Esophagus (tissue), 2 donors: ENCODE data around the gene CDHR4. TPM values are rescaled to one million over a fixed set of nuclear protein-coding genes. Genes with fewer than 3 reads are reported as not detected.

Experiments used
- H3K27ac ChIP-seq, 2 donors: one replicate each; pipeline ENCODE4 v1.5.1; 2013; ENCODE audit warnings: low read depth in 2 of 2, mild to moderate bottlenecking in 2 of 2, inconsistent platforms in 1 of 2, low read length in 1 of 2, moderate library complexity in 1 of 2
- H3K27me3 ChIP-seq, 2 donors: one replicate each; pipeline ENCODE4 v1.6.1; 2013; ENCODE audit warnings: low read length in 2 of 2, control low read depth in 1 of 2, mild to moderate bottlenecking in 1 of 2; ENCODE audit not compliant: insufficient read depth in 2 of 2, control insufficient read depth in 1 of 2
- H3K36me3 ChIP-seq, 2 donors: one replicate each; pipeline ENCODE4 v1.6.1; 2013; ENCODE audit warnings: low read length in 1 of 2; ENCODE audit not compliant: control insufficient read depth in 2 of 2, insufficient read depth in 2 of 2
- H3K4me1 ChIP-seq, 2 donors: one replicate each; pipeline ENCODE4 v1.6.1; 2013; ENCODE audit warnings: low read length in 1 of 2; ENCODE audit not compliant: control insufficient read depth in 2 of 2, insufficient read depth in 2 of 2
- H3K4me3 ChIP-seq, 2 donors: one replicate each; pipeline ENCODE4 v1.5.1; 2013; ENCODE audit warnings: low read length in 2 of 2, mild to moderate bottlenecking in 2 of 2, low read depth in 1 of 2, moderate library complexity in 1 of 2
- H3K9me3 ChIP-seq, 2 donors: one replicate each; pipeline ENCODE4 v1.6.1; 2013; ENCODE audit warnings: mild to moderate bottlenecking in 2 of 2, low read depth in 1 of 2, low read length in 1 of 2, moderate library complexity in 1 of 2; ENCODE audit not compliant: control insufficient read depth in 2 of 2, insufficient read depth in 1 of 2
- WGBS, 2 donors: extraction: QIAGEN DNeasy Blood & Tissue Kit; methylation state at CpG; one replicate each; pipeline ENCODE4 v1.1.7; 2013; 5-methylcytosine and 5-hydroxymethylcytosine counted together
- polyA plus RNA-seq, 2 donors: library from polyadenylated mRNA; stranded (reverse); fragments of 200-250 nt; gene quantifications; one replicate each; pipeline ENCODE4 v1.2.3, GENCODE V29; 2013
- donor health status: healthy with polysubstance abuse.
- donor health status: Bipolar disorder and iron deficiency.

Gene CDHR4
- polyA plus RNA-seq, result under 1 TPM in 1 of 2 donors, not detected in 1; 0.04 TPM

GRCh38 chr3:49799761-49800160 is at the start of gene CDHR4:
TSS of gene CDHR4 (minus strand) at chr3:49799873. CDS start at chr3:49799812, 61 bp downstream.
- H3K4me3 ChIP-seq, result no peak within 1 kb of the TSS
- H3K9me3 ChIP-seq, result no peaks in the 10 kb centered on the region
- no peak within 1 kb of the TSS for H3K27ac ChIP-seq
- whole genome bisulfite sequencing, 2 donors, result 49 to 61% methylated on average over 4 of the region's 4 CpGs
- H3K36me3 ChIP-seq, result peaks cover 0 to 4% of the 10 kb centered on the region in 2 donors
- no peaks in the 10 kb centered on the region for H3K27me3 ChIP-seq
- H3K4me1 ChIP-seq, result peaks cover 4 to 17% of the 10 kb centered on the region in 2 donors

GRCh38 chr3:49845694-49846093 is 46.0 kb upstream of the CDHR4 start:
- WGBS, 2 donors, result 73 to 92% methylated on average over 3 of the region's 3 CpGs
- Histone ChIP-seq H3K27ac (no peak overlapping the region), H3K36me3 (peaks cover 0 to 4% of the 10 kb centered on the region in 2 donors), H3K27me3 (no peaks in the 10 kb centered on the region), H3K9me3 (no peaks in the 10 kb centered on the region), H3K4me3 (no peak overlapping the region), H3K4me1 (no peaks in the 10 kb centered on the region)

- no peak overlapping the region for H3K27ac ChIP-seq
- no peaks in the 10 kb centered on the region for H3K27me3 ChIP-seq
- peaks cover 0 to 4% of the 10 kb centered on the region in 2 donors for H3K36me3 ChIP-seq
- WGBS, 2 donors, result 82 to 92% methylated on average over 5 of the region's 5 CpGs
- H3K4me3 ChIP-seq, result no peak overlapping the region
- no peaks in the 10 kb centered on the region for H3K9me3 ChIP-seq
- H3K4me1 ChIP-seq, result no peaks in the 10 kb centered on the region
These were observed 45.0 kb upstream of the CDHR4 start for GRCh38 chr3:49844464-49845183.

GRCh38 chr3:49842843-49843517 is 43.3 kb upstream of the CDHR4 start:
- Histone ChIP-seq H3K36me3 (peaks cover 0 to 4% of the 10 kb centered on the region in 2 donors), H3K27me3 (no peaks in the 10 kb centered on the region), H3K4me1 (peaks cover 0 to 3% of the 10 kb centered on the region in 2 donors), H3K4me3 (no peak overlapping the region), H3K27ac (no peak overlapping the region), H3K9me3 (no peaks in the 10 kb centered on the region)
- WGBS, 2 donors, result 95% methylated on average over 3 of the region's 3 CpGs

- H3K9me3 ChIP-seq, result no peaks in the 10 kb centered on the region
- WGBS, 2 donors, result 84 to 88% methylated on average over 7 of the region's 7 CpGs
These were observed 42.1 kb upstream of the CDHR4 start for GRCh38 chr3:49841806-49842205.

GRCh38 chr3:49841126-49841696 is 41.5 kb upstream of the CDHR4 start:
- Histone ChIP-seq H3K27me3 (no peaks in the 10 kb centered on the region), H3K4me1 (peaks cover 0 to 3% of the 10 kb centered on the region in 2 donors), H3K9me3 (no peaks in the 10 kb centered on the region), H3K36me3 (peaks cover 0 to 4% of the 10 kb centered on the region in 2 donors), H3K4me3 (no peak overlapping the region), H3K27ac (no peak overlapping the region)

More at GRCh38 chr3:49841806-49842205, 42.1 kb upstream of the CDHR4 start:
- Histone ChIP-seq H3K36me3 (peaks cover 0 to 4% of the 10 kb centered on the region in 2 donors), H3K4me3 (no peak overlapping the region), H3K27ac (no peak overlapping the region), H3K4me1 (peaks cover 0 to 3% of the 10 kb centered on the region in 2 donors), H3K27me3 (no peaks in the 10 kb centered on the region)

- Histone ChIP-seq H3K36me3 (peaks cover 0 to 4% of the 10 kb centered on the region in 2 donors), H3K9me3 (no peaks in the 10 kb centered on the region), H3K27me3 (no peaks in the 10 kb centered on the region), H3K4me3 (no peak overlapping the region), H3K27ac (no peak overlapping the region), H3K4me1 (peaks cover 0 to 3% of the 10 kb centered on the region in 2 donors)
- 66 to 68% methylated on average over 2 of the region's 2 CpGs for WGBS, 2 donors
These were observed 40.7 kb upstream of the CDHR4 start for GRCh38 chr3:49840388-49840787.

- no peaks in the 10 kb centered on the region for H3K9me3 ChIP-seq
- H3K36me3 ChIP-seq, result peaks cover 0 to 4% of the 10 kb centered on the region in 2 donors
- 44 to 46% methylated on average over 6 of the region's 6 CpGs for WGBS, 2 donors
- H3K27me3 ChIP-seq, result no peaks in the 10 kb centered on the region
- peaks cover 0 to 3% of the 10 kb centered on the region in 2 donors for H3K4me1 ChIP-seq
- H3K4me3 ChIP-seq, result no peak overlapping the region
- no peak overlapping the region for H3K27ac ChIP-seq
These were observed 39.6 kb upstream of the CDHR4 start for GRCh38 chr3:49839193-49839809.

- Histone ChIP-seq H3K4me1 (peaks cover 0 to 4% of the 10 kb centered on the region in 2 donors), H3K27me3 (no peaks in the 10 kb centered on the region), H3K27ac (no peak overlapping the region), H3K4me3 (no peak overlapping the region), H3K9me3 (no peaks in the 10 kb centered on the region), H3K36me3 (peaks cover 0 to 9% of the 10 kb centered on the region in 2 donors)
- WGBS, 2 donors, result 65 to 83% methylated on average over 3 of the region's 3 CpGs
These were observed 31.7 kb upstream of the CDHR4 start for GRCh38 chr3:49831341-49831740.
